ENCODE data around the gene MX1.
"Not testable (repeated sequence)": the region's sequence is repeated elsewhere in the genome, so short reads cannot be mapped to it uniquely, and the experiment has no call there.

Gene MX1

DNA sequence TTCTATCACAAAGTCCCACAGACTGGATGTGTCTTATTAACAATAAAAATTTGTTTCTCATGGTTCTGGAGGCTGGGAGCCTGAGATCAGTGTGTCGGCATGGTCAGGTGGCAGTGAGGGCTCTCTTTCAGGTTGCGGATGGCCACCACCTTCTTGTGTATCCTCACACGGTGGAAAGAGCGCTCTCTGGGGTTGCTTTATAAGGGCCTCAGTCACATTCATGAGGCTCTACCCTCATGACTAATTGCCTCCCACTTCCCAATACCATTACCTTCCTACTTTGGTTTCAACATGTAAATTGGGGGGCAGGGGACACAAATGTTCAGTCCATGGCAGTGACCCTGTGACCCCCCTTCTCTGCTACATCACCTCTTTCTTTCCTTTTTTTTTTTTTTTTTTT lies 20.7 kb upstream of the MX1 start:
- Histone ChIP-seq H3K27me3 (replicated peaks; ENCODE audit: control insufficient read depth, insufficient read depth, low read length, poor library complexity, severe bottlenecking) (no peaks in the 10 kb centered on the region), H3K9me3 (ENCODE audit: control insufficient read depth, low read length) (no peaks in the 10 kb centered on the region), H3K36me3 (ENCODE audit: control insufficient read depth, insufficient read depth, low read length) (peaks cover 70% of the 10 kb centered on the region), H3K4me1 (ENCODE audit: control insufficient read depth, insufficient read depth, low read length, poor library complexity, severe bottlenecking) (no peaks in the 10 kb centered on the region), H3K27ac (ENCODE audit: insufficient read depth, low read length, poor library complexity, severe bottlenecking) (no peak overlapping the region), H3K4me3 (ENCODE audit: insufficient read depth, low read depth, low read length, poor library complexity, severe bottlenecking) (no peak overlapping the region)
- no peak for DNase-seq

DNA sequence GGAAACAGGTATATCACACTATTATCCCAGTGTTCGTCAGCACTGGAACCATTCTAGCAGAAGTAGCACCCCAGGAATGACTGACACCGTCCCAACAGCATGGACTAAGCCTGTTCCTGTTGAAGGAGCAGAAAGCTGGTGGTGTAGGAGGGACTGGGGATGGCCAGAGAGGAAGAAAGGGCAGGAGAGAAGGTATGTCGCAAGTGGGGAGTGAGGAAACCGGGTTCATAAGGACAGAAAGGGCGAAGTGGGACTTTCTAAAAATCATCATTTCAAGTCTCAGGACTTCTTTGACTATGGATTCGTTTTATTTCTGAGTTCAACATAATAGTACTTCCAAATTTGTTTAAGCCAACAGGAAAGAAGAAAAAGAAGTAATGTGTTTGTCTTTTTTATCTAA lies 19.7 kb upstream of the MX1 start:
- Histone ChIP-seq H3K9me3 (ENCODE audit: control insufficient read depth, low read length) (no peaks in the 10 kb centered on the region), H3K4me3 (ENCODE audit: insufficient read depth, low read depth, low read length, poor library complexity, severe bottlenecking) (no peak overlapping the region), H3K36me3 (ENCODE audit: control insufficient read depth, insufficient read depth, low read length) (peaks cover 71% of the 10 kb centered on the region), H3K4me1 (ENCODE audit: control insufficient read depth, insufficient read depth, low read length, poor library complexity, severe bottlenecking) (no peaks in the 10 kb centered on the region), H3K27ac (ENCODE audit: insufficient read depth, low read length, poor library complexity, severe bottlenecking) (no peak overlapping the region), H3K27me3 (replicated peaks; ENCODE audit: control insufficient read depth, insufficient read depth, low read length, poor library complexity, severe bottlenecking) (no peaks in the 10 kb centered on the region)
- no peak for DNase-seq

- no peaks in the 10 kb centered on the region for H3K9me3 ChIP-seq (ENCODE audit: control insufficient read depth, low read length)
- peaks cover 60% of the 10 kb centered on the region for H3K36me3 ChIP-seq (ENCODE audit: control insufficient read depth, insufficient read depth, low read length)
- no peak for DNase-seq
- no peaks in the 10 kb centered on the region for H3K27me3 ChIP-seq (replicated peaks; ENCODE audit: control insufficient read depth, insufficient read depth, low read length, poor library complexity, severe bottlenecking)
- no peak overlapping the region for H3K4me3 ChIP-seq (ENCODE audit: insufficient read depth, low read depth, low read length, poor library complexity, severe bottlenecking)
- H3K4me1 ChIP-seq (ENCODE audit: control insufficient read depth, insufficient read depth, low read length, poor library complexity, severe bottlenecking) = no peaks in the 10 kb centered on the region
- no peak overlapping the region for H3K27ac ChIP-seq (ENCODE audit: insufficient read depth, low read length, poor library complexity, severe bottlenecking)
Measured at GRCh38 chr21:41407541-41408460, 18.2 kb upstream of the MX1 start.

GRCh38 chr21:41410361-41410760 lies 15.7 kb upstream of the MX1 start:
- H3K9me3 ChIP-seq (ENCODE audit: control insufficient read depth, low read length) = no peaks in the 10 kb centered on the region
- H3K4me3 ChIP-seq (ENCODE audit: insufficient read depth, low read depth, low read length, poor library complexity, severe bottlenecking) = no peak overlapping the region
- no peaks in the 10 kb centered on the region for H3K27me3 ChIP-seq (replicated peaks; ENCODE audit: control insufficient read depth, insufficient read depth, low read length, poor library complexity, severe bottlenecking)
- H3K4me1 ChIP-seq (ENCODE audit: control insufficient read depth, insufficient read depth, low read length, poor library complexity, severe bottlenecking) = no peaks in the 10 kb centered on the region
- peaks cover 43% of the 10 kb centered on the region for H3K36me3 ChIP-seq (ENCODE audit: control insufficient read depth, insufficient read depth, low read length)
- no peak for DNase-seq
- H3K27ac ChIP-seq (ENCODE audit: insufficient read depth, low read length, poor library complexity, severe bottlenecking) = no peak overlapping the region

GRCh38 chr21:41410767-41411448 lies 15.1 kb upstream of the MX1 start:
- Histone ChIP-seq H3K36me3 (ENCODE audit: control insufficient read depth, insufficient read depth, low read length) (peaks cover 43% of the 10 kb centered on the region), H3K4me3 (ENCODE audit: insufficient read depth, low read depth, low read length, poor library complexity, severe bottlenecking) (no peak overlapping the region), H3K4me1 (ENCODE audit: control insufficient read depth, insufficient read depth, low read length, poor library complexity, severe bottlenecking) (no peaks in the 10 kb centered on the region), H3K27ac (ENCODE audit: insufficient read depth, low read length, poor library complexity, severe bottlenecking) (no peak overlapping the region), H3K9me3 (ENCODE audit: control insufficient read depth, low read length) (no peaks in the 10 kb centered on the region), H3K27me3 (replicated peaks; ENCODE audit: control insufficient read depth, insufficient read depth, low read length, poor library complexity, severe bottlenecking) (no peaks in the 10 kb centered on the region)
- DNase-seq = no peak

DNA sequence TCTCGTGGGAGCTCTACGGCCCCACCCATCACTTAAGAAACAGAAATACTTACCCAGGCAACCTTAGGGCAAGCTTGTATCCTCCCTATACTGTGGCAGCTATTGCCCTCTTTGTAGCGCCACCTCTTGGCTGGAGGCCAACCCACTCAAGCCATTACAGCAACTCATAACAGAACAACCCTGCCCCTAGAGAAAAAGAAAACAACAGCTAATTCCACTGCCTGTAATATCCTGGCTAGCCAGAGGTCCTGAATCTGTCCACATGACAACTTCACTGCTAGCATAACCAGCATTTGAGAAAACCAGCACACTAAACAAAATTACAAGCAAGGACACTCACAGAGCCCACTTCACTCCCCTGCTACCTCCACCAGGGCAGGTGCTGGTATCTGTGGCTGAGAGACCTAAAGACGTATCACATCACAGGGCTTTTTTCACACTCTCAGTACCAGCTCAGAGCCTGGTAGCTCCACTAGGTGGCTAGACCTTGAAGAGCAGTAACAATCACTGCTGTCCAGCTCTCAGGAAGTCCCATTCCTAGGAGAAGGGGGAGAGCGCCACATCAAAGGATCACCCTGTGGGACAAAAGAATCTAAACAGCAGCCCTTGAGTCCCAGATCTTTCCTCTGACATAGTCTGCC lies 14.5 kb upstream of the MX1 start:
- peaks cover 38% of the 10 kb centered on the region for H3K36me3 ChIP-seq (ENCODE audit: control insufficient read depth, insufficient read depth, low read length)
- DNase-seq = no peak

DNA sequence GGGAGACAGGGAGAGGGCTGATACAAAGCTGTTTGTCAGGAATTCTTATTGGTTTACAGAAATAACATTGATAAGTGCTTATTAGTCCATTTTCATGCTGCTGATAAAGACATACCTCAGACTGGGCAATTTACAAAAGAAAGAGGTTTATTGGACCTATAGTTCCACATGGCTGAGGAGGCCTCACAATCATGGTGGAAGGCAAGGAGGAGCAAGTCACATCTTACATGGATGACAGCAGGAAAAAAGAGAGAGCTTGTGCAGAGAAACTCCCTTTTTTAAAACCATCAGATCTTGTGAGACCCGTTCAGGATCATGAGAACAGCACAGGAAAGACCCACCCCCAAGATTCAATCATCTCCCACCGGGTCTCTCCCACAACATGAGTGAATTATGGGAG lies 8.5 kb upstream of the MX1 start:
- H3K4me1 ChIP-seq (ENCODE audit: control insufficient read depth, insufficient read depth, low read length, poor library complexity, severe bottlenecking); H3K4me3 ChIP-seq (ENCODE audit: insufficient read depth, low read depth, low read length, poor library complexity, severe bottlenecking); H3K27ac ChIP-seq (ENCODE audit: insufficient read depth, low read length, poor library complexity, severe bottlenecking); H3K36me3 ChIP-seq (ENCODE audit: control insufficient read depth, insufficient read depth, low read length); DNase-seq; H3K27me3 ChIP-seq (replicated peaks; ENCODE audit: control insufficient read depth, insufficient read depth, low read length, poor library complexity, severe bottlenecking); H3K9me3 ChIP-seq (ENCODE audit: control insufficient read depth, low read length): not testable (repeated sequence)

More for the DNA sequence above, 14.5 kb upstream of the MX1 start:
- Histone ChIP-seq H3K27me3 (replicated peaks; ENCODE audit: control insufficient read depth, insufficient read depth, low read length, poor library complexity, severe bottlenecking) (no peaks in the 10 kb centered on the region), H3K9me3 (ENCODE audit: control insufficient read depth, low read length) (no peaks in the 10 kb centered on the region), H3K27ac (ENCODE audit: insufficient read depth, low read length, poor library complexity, severe bottlenecking) (no peak overlapping the region), H3K4me1 (ENCODE audit: control insufficient read depth, insufficient read depth, low read length, poor library complexity, severe bottlenecking) (no peaks in the 10 kb centered on the region), H3K4me3 (ENCODE audit: insufficient read depth, low read depth, low read length, poor library complexity, severe bottlenecking) (no peak overlapping the region)

- H3K9me3 ChIP-seq (ENCODE audit: control insufficient read depth, low read length) = no peaks in the 10 kb centered on the region
- DNase-seq = no peak
- peaks cover 8% of the 10 kb centered on the region for H3K4me1 ChIP-seq (ENCODE audit: control insufficient read depth, insufficient read depth, low read length, poor library complexity, severe bottlenecking)
- H3K36me3 ChIP-seq (ENCODE audit: control insufficient read depth, insufficient read depth, low read length) = no peaks in the 10 kb centered on the region
- no peaks in the 10 kb centered on the region for H3K27me3 ChIP-seq (replicated peaks; ENCODE audit: control insufficient read depth, insufficient read depth, low read length, poor library complexity, severe bottlenecking)
- no peak overlapping the region for H3K27ac ChIP-seq (ENCODE audit: insufficient read depth, low read length, poor library complexity, severe bottlenecking)
- H3K4me3 ChIP-seq (ENCODE audit: insufficient read depth, low read depth, low read length, poor library complexity, severe bottlenecking) = no peak overlapping the region
Measured at GRCh38 chr21:41418393-41418792, 7.6 kb upstream of the MX1 start.

GRCh38 chr21:41418956-41419680 lies 6.9 kb upstream of the MX1 start:
- no peaks in the 10 kb centered on the region for H3K9me3 ChIP-seq (ENCODE audit: control insufficient read depth, low read length)
- DNase-seq = no peak
- H3K27me3 ChIP-seq (replicated peaks; ENCODE audit: control insufficient read depth, insufficient read depth, low read length, poor library complexity, severe bottlenecking) = no peaks in the 10 kb centered on the region
- no peak overlapping the region for H3K4me3 ChIP-seq (ENCODE audit: insufficient read depth, low read depth, low read length, poor library complexity, severe bottlenecking)
- no peaks in the 10 kb centered on the region for H3K36me3 ChIP-seq (ENCODE audit: control insufficient read depth, insufficient read depth, low read length)
- no peak overlapping the region for H3K27ac ChIP-seq (ENCODE audit: insufficient read depth, low read length, poor library complexity, severe bottlenecking)
- H3K4me1 ChIP-seq (ENCODE audit: control insufficient read depth, insufficient read depth, low read length, poor library complexity, severe bottlenecking) = peaks cover 11% of the 10 kb centered on the region

Data from effector memory CD4-positive, alpha-beta T cell (primary cell).